GM18505 (cell line): Measurements from ENCODE around the gene SUPT3H.

Source experiments
- ATAC-seq: cut with Tn5 transposase; IDR thresholded peaks from one replicate; pipeline ENCODE4 v1.9.1; 2021; ENCODE audit not compliant: unreplicated experiment
- POLR2A ChIP-seq: IDR thresholded peaks from 4 replicates; pipeline ENCODE4 v1.6.1; 2011; ENCODE audit warnings: borderline replicate concordance; ENCODE audit not compliant: insufficient read depth, insufficient read length; ENCODE audit errors: extremely low read depth

The SUPT3H gene

GRCh38 chr6:45215759-45216158 is 162.0 kb downstream of the SUPT3H start:
- ATAC-seq, result no peak
- no peak for TF ChIP-seq POLR2A

- no peak for ATAC-seq
- no peak for TF ChIP-seq POLR2A
Observed at GRCh38 chr6:45212976-45213375, 164.8 kb downstream of the SUPT3H start.

GRCh38 chr6:45209762-45210161 is 168.0 kb downstream of the SUPT3H start:
- no peak for TF ChIP-seq POLR2A
- ATAC-seq, result no peak

- TF ChIP-seq POLR2A, result no peak
- ATAC-seq, result no peak
Observed at GRCh38 chr6:45206793-45207492, 170.8 kb downstream of the SUPT3H start.

GRCh38 chr6:45201484-45201883 is 176.2 kb downstream of the SUPT3H start:
- TF ChIP-seq POLR2A, result no peak
- no peak for ATAC-seq

- no peak for TF ChIP-seq POLR2A
- no peak for ATAC-seq
Observed at GRCh38 chr6:45200510-45200909, 177.2 kb downstream of the SUPT3H start.

GRCh38 chr6:45199554-45199953 is 178.2 kb downstream of the SUPT3H start:
- ATAC-seq, result no peak

GRCh38 chr6:45196121-45196520 is 181.6 kb downstream of the SUPT3H start:
- no peak for TF ChIP-seq POLR2A
- ATAC-seq, result no peak

More at GRCh38 chr6:45199554-45199953, 178.2 kb downstream of the SUPT3H start:
- TF ChIP-seq POLR2A, result no peak

GRCh38 chr6:45195137-45195536 is 182.6 kb downstream of the SUPT3H start:
- ATAC-seq, result no peak
- no peak for TF ChIP-seq POLR2A

GRCh38 chr6:45192556-45192955 is 185.2 kb downstream of the SUPT3H start:
- no peak for ATAC-seq
- no peak for TF ChIP-seq POLR2A

- ATAC-seq, result no peak
- no peak for TF ChIP-seq POLR2A
Observed at GRCh38 chr6:45191414-45191813, 186.3 kb downstream of the SUPT3H start.

GRCh38 chr6:45187836-45188235 is 189.9 kb downstream of the SUPT3H start:
- TF ChIP-seq POLR2A, result no peak
- ATAC-seq, result no peak

- ATAC-seq, result no peak
- TF ChIP-seq POLR2A, result no peak
Observed at GRCh38 chr6:45185403-45186251, 192.1 kb downstream of the SUPT3H start.

GRCh38 chr6:45184937-45185336 is 192.8 kb downstream of the SUPT3H start:
- no peak for ATAC-seq
- no peak for TF ChIP-seq POLR2A
